ENCODE measurements around the gene ARHGAP27.

GRCh38 chr17:45396496-45397205 is 36.0 kb downstream of the ARHGAP27 start:
- no peak for TF ChIP-seq CTCF (IDR thresholded peaks at IDR 0.05)
- TF ChIP-seq POLR2A (IDR thresholded peaks at IDR 0.05) = no peak
